ENCODE results near the gene IER3IP1. TPM values are rescaled to one million over a fixed set of nuclear protein-coding genes. Genes with fewer than 3 reads are reported as not detected.

The IER3IP1 gene
- total and polyA plus RNA-seq, 2 of the 4 experiments (the other 2 are of a cell fraction) = 7.0 to 11.7 TPM

DNA sequence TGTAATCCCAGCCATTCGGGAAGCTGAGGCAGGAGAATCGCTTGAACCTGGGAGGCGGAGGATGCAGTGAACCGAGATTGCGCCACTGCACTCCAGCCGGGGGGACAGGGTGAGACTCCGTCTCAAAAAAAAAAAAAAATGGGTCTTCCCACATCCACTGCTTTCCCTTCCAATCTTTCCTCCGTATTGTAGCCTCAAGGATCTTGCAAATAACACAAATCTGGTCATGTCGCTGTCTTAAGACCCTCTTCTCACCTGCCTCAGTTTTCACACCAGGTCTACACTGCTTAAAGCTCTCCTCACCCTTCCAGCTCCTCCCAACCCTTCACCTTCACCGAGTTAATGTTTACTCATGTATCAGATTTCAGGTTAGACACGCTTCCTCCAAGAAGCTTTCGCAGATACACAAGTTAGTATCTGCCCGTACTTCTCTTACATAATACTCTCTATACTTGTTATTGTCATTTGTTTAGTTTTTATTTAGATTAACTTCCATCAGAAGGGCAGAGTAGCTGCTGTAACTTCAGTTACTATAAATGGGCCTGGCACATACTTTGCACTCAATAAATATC is 1.5 kb downstream of the IER3IP1 start:
- Histone ChIP-seq H3K14ac (replicated peaks; ENCODE audit: low read depth, low read length) (0 out of 2 replicates have a peak overlapping the region, but pooled peaks have one; percentile 37), H2BK15ac (ENCODE audit: low read depth, low read length) (no peak overlapping the region), H3K4me1 (ENCODE audit: control insufficient read depth, insufficient read depth, low read length) (peaks cover 4% of the 10 kb centered on the region), H4K20me1 (ENCODE audit: insufficient read depth, low read length) (peaks cover 29% of the 10 kb centered on the region; the same call in 1 of the 2 replicates), H3K36me3 (ENCODE audit: control insufficient read depth, insufficient read depth, low read length) (no peaks in the 10 kb centered on the region; the same call in 1 of the 2 replicates), H2BK20ac (ENCODE audit: low read depth, low read length) (no peak overlapping the region), H3K79me1 (ENCODE audit: low read depth in 1 of 2, low read length in 2 of 2) (peaks cover 13 to 33% of the 10 kb centered on the region in 2 experiments), H2BK120ac (ENCODE audit: low read depth, low read length) (no peak overlapping the region), H4K8ac (ENCODE audit: low read depth in 2 of 2, low read length in 2 of 2) (no peak overlapping the region), H3K27me3 (ENCODE audit: control insufficient read depth, insufficient read depth, low read length) (0 out of 2 replicates have a peak, but pooled peaks cover under 1% of the 10 kb centered on the region), H3K4ac (ENCODE audit: low read depth, low read length) (no peak overlapping the region), H2AFZ (replicated peaks; ENCODE audit: low read length, poor library complexity) (no peak overlapping the region), H3K9me3 (ENCODE audit: control insufficient read depth, insufficient read depth, low read length) (no peaks in the 10 kb centered on the region), H3K23ac (ENCODE audit: low read depth, low read length) (peak overlapping the region; percentile 4), H3K9ac (ENCODE audit: low read depth, low read length) (no peak overlapping the region), H2AK9ac (replicated peaks; ENCODE audit: low read depth, low read length, poor library complexity) (no peak overlapping the region), H3K27ac (ENCODE audit: insufficient read depth, low read length) (no peak overlapping the region), H3K4me3 (ENCODE audit: insufficient read depth, low read depth, low read length) (peak overlapping the region; percentile 73; the same call in 1 of the 2 replicates), H2AK5ac (ENCODE audit: low read depth, low read length) (no peak overlapping the region), H2BK5ac (ENCODE audit: low read depth, low read length, poor library complexity, severe bottlenecking) (no peak overlapping the region), H3K9me1 (ENCODE audit: insufficient read depth, low read length) (peaks cover 8% of the 10 kb centered on the region), H3K56ac (ENCODE audit: extremely low read depth, insufficient read depth, low read length) (no peak overlapping the region), H4K5ac (ENCODE audit: low read depth, low read length) (no peak overlapping the region; the same call in 1 of the 2 replicates), H4K91ac (ENCODE audit: insufficient read depth, low read depth, low read length) (no peak overlapping the region), H3K4me2 (ENCODE audit: low read depth, low read length) (peak overlapping the region; percentile 94), H3K18ac (ENCODE audit: low read depth, low read length) (no peak overlapping the region)
- WGBS, 2 experiments (ENCODE audit: extremely low coverage in 2 of 2, insufficient read length in 1 of 2) = 95% methylated on average over 4 of the region's 13 CpGs; no CpG with 5 or more reads in 1 of the 2 experiments
- intact Hi-C loops (cut with micrococcal nuclease) = loop anchor here (1.0 kb wide), 1 partner anchor 24 kb away; the partner anchor contains the start of gene HDHD2
- ChIA-PET CTCF (interaction anchor here (0.7 kb wide), 1 partner anchor 115 kb away, joined by 7 read pairs; no protein-coding TSS in a partner anchor), POLR2A (ENCODE audit: unreplicated experiment) (no interaction called here)
- dilution Hi-C loops (cut with HindIII; ENCODE audit: low sequenced_read_pairs, unreplicated experiment) = no loop called here
- ATAC-seq (ENCODE audit: low read depth) (no peak), DNase-seq (no peak)
- TF ChIP-seq MXI1 (IDR thresholded peaks at IDR 0.05; ENCODE audit: borderline replicate concordance, low read depth, low read length) (no peak), MAFK (IDR thresholded peaks at IDR 0.05; ENCODE audit: low read depth, low read length) (no peak), BHLHE40 (IDR thresholded peaks at IDR 0.05; ENCODE audit: low read depth, low read length) (no peak), FOS (IDR thresholded peaks at IDR 0.05; ENCODE audit: low read depth, low read length) (no peak), SMC3 (IDR thresholded peaks at IDR 0.05; ENCODE audit: low read depth, low read length) (no peak), MAZ (IDR thresholded peaks at IDR 0.05; ENCODE audit: borderline replicate concordance, low read depth, low read length) (no peak)
- TF ChIP-seq, protein P1, sequence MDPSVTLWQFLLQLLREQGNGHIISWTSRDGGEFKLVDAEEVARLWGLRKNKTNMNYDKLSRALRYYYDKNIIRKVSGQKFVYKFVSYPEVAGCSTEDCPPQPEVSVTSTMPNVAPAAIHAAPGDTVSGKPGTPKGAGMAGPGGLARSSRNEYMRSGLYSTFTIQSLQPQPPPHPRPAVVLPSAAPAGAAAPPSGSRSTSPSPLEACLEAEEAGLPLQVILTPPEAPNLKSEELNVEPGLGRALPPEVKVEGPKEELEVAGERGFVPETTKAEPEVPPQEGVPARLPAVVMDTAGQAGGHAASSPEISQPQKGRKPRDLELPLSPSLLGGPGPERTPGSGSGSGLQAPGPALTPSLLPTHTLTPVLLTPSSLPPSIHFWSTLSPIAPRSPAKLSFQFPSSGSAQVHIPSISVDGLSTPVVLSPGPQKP (IDR thresholded peaks at IDR 0.05; ENCODE audit: borderline replicate concordance, low read depth, low read length) = no peak
- TF ChIP-seq, protein P2, sequence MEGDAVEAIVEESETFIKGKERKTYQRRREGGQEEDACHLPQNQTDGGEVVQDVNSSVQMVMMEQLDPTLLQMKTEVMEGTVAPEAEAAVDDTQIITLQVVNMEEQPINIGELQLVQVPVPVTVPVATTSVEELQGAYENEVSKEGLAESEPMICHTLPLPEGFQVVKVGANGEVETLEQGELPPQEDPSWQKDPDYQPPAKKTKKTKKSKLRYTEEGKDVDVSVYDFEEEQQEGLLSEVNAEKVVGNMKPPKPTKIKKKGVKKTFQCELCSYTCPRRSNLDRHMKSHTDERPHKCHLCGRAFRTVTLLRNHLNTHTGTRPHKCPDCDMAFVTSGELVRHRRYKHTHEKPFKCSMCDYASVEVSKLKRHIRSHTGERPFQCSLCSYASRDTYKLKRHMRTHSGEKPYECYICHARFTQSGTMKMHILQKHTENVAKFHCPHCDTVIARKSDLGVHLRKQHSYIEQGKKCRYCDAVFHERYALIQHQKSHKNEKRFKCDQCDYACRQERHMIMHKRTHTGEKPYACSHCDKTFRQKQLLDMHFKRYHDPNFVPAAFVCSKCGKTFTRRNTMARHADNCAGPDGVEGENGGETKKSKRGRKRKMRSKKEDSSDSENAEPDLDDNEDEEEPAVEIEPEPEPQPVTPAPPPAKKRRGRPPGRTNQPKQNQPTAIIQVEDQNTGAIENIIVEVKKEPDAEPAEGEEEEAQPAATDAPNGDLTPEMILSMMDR (conservative IDR thresholded peaks at IDR 0.05; ENCODE audit: low read depth, low read length) = no peak
- BruUV-seq (replicated peaks) = no TSS peak
- in situ Hi-C loops (cut with MboI; ENCODE audit: low sequenced_read_pairs) = no loop called here

Measured in IMR-90 (cell line).